ENCODE results near the gene EIF4A3.

Gene EIF4A3

DNA sequence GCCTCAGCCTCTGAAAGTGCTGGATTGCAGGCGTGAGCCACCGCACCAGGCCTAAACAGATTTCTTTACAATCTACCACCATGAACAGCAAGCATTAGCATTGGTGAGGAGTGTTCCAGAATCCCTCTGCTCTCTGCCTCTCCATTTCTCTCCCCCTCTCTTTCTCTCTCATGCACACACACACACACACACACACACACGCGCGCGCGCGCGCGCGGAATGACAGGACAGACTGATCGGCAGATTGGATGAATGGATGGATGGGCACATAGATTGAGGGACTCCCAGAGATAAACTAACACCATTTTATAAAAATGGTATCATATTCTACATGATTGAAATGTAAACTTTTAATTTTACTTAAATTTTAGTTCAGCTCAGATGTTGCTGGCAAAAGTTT, 26.2 kb upstream of the EIF4A3 start:
- H3K4me3 ChIP-seq (IDR thresholded peaks at IDR 0.05; ENCODE audit: insufficient read depth, low read depth, low read length), result no peak overlapping the region
- H3K36me3 ChIP-seq (ENCODE audit: insufficient read depth), result no peaks in the 10 kb centered on the region
- no peak for TF ChIP-seq CTCF (conservative IDR thresholded peaks at IDR 0.05; ENCODE audit: low read depth, low read length)

GRCh38 chr17:80171681-80172080, 24.8 kb upstream of the EIF4A3 start:
- peaks cover 10% of the 10 kb centered on the region; the same call in 1 of the 2 replicates for H3K27me3 ChIP-seq (ENCODE audit: insufficient read depth, low read depth)
- H3K4me2 ChIP-seq, result no peak overlapping the region
- no peak for TF ChIP-seq CTCF (conservative IDR thresholded peaks at IDR 0.05; ENCODE audit: low read depth, low read length)
- no peak overlapping the region for H3K9ac ChIP-seq
- no peak overlapping the region for H2AFZ ChIP-seq (ENCODE audit: low read depth)
- H3K79me2 ChIP-seq (ENCODE audit: insufficient read depth, low read depth), result no peaks in the 10 kb centered on the region
- H3K4me1 ChIP-seq (ENCODE audit: low read depth, poor library complexity, severe bottlenecking), result no peaks in the 10 kb centered on the region
- no peaks in the 10 kb centered on the region for H4K20me1 ChIP-seq (ENCODE audit: insufficient read depth)
- H3K27ac ChIP-seq, result no peak overlapping the region
- H3K4me3 ChIP-seq (IDR thresholded peaks at IDR 0.05; ENCODE audit: insufficient read depth, low read depth, low read length), result no peak overlapping the region
- no peaks in the 10 kb centered on the region for H3K36me3 ChIP-seq (ENCODE audit: insufficient read depth)

More for the DNA sequence above, 26.2 kb upstream of the EIF4A3 start:
- H3K27ac ChIP-seq, result no peak overlapping the region
- H3K79me2 ChIP-seq (ENCODE audit: insufficient read depth, low read depth), result no peaks in the 10 kb centered on the region
- no peaks in the 10 kb centered on the region for H3K4me1 ChIP-seq (ENCODE audit: low read depth, poor library complexity, severe bottlenecking)
- no peak overlapping the region for H3K4me2 ChIP-seq
- H3K27me3 ChIP-seq (ENCODE audit: insufficient read depth, low read depth), result peaks cover 10% of the 10 kb centered on the region; the same call in 1 of the 2 replicates
- H4K20me1 ChIP-seq (ENCODE audit: insufficient read depth), result no peaks in the 10 kb centered on the region
- no peak overlapping the region for H2AFZ ChIP-seq (ENCODE audit: low read depth)
- no peak overlapping the region for H3K9ac ChIP-seq

GRCh38 chr17:80169784-80170500, 23.0 kb upstream of the EIF4A3 start, which contains the start of gene CARD14:
Gene CARD14 (plus strand): TSS chr17:80170030. CDS start chr17:80181439, 11,409 bp downstream.
- Histone ChIP-seq H3K27me3 (ENCODE audit: insufficient read depth, low read depth) (peaks cover 10% of the 10 kb centered on the region; the same call in 1 of the 2 replicates), H3K36me3 (ENCODE audit: insufficient read depth) (no peaks in the 10 kb centered on the region), H3K9ac (no peak within 1 kb of the TSS), H2AFZ (ENCODE audit: low read depth) (no peak within 1 kb of the TSS), H3K4me1 (ENCODE audit: low read depth, poor library complexity, severe bottlenecking) (no peaks in the 10 kb centered on the region), H4K20me1 (ENCODE audit: insufficient read depth) (no peaks in the 10 kb centered on the region), H3K79me2 (ENCODE audit: insufficient read depth, low read depth) (no peaks in the 10 kb centered on the region), H3K27ac (no peak within 1 kb of the TSS), H3K4me3 (IDR thresholded peaks at IDR 0.05; ENCODE audit: insufficient read depth, low read depth, low read length) (no peak within 1 kb of the TSS), H3K4me2 (no peak within 1 kb of the TSS)
- no peak for TF ChIP-seq CTCF (conservative IDR thresholded peaks at IDR 0.05; ENCODE audit: low read depth, low read length)

DNA sequence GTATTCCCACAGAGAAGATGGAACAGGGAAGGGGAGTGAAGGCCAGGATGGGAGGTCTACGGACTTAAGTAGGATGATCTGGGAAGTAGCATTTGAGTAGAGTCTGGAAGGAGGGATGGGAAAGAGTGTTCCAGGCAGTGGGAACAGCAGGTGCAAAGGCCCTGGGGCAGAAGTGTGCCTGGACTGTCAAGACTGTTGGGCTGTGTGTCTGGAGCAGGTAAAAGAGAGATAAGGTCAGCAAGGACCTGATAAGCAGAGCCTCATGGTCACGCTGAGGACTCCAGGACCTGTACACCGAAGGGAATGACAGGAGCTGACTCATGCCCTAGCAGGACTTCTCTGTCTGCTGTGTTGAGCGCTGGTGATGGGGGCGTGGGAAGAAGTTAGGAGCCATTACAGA, 22.2 kb upstream of the EIF4A3 start:
- no peaks in the 10 kb centered on the region for H3K4me1 ChIP-seq (ENCODE audit: low read depth, poor library complexity, severe bottlenecking)
- no peak overlapping the region for H3K9ac ChIP-seq
- no peak overlapping the region for H3K4me3 ChIP-seq (IDR thresholded peaks at IDR 0.05; ENCODE audit: insufficient read depth, low read depth, low read length)
- no peaks in the 10 kb centered on the region for H4K20me1 ChIP-seq (ENCODE audit: insufficient read depth)
- no peak overlapping the region for H2AFZ ChIP-seq (ENCODE audit: low read depth)
- TF ChIP-seq CTCF (conservative IDR thresholded peaks at IDR 0.05; ENCODE audit: low read depth, low read length), result no peak
- no peak overlapping the region for H3K27ac ChIP-seq
- no peak overlapping the region for H3K4me2 ChIP-seq
- H3K79me2 ChIP-seq (ENCODE audit: insufficient read depth, low read depth), result no peaks in the 10 kb centered on the region
- H3K27me3 ChIP-seq (ENCODE audit: insufficient read depth, low read depth), result peaks cover 10% of the 10 kb centered on the region; the same call in 1 of the 2 replicates
- H3K36me3 ChIP-seq (ENCODE audit: insufficient read depth), result no peaks in the 10 kb centered on the region

All from KMS-11 (cell line).